ENCODE measurements around the gene GLT6D1.

- TF ChIP-seq POLR2A (IDR thresholded peaks at IDR 0.05): no peak
- TF ChIP-seq CTCF (IDR thresholded peaks at IDR 0.05): no peak
These were observed 59.3 kb downstream of the GLT6D1 start for GRCh38 chr9:135579889-135580660.

Data from transverse colon (tissue), 3 donors.